H9 (cell line): ENCODE measurements around the gene TMUB2. TPM values are rescaled to one million over a fixed set of nuclear protein-coding genes. Genes with fewer than 3 reads are reported as not detected.

Experiments used
- DNase-seq: peaks from one replicate; pipeline ENCODE4 v3.0.0-alpha.2; 2017
- H2AFZ ChIP-seq: one replicate; pipeline ENCODE4 v1.6.1; 2013; ENCODE audit warnings: mild to moderate bottlenecking, low read length, control low read depth, moderate library complexity
- H2AK5ac ChIP-seq: 2 replicates; pipeline ENCODE4 v1.6.1; 2013; ENCODE audit warnings: low read length, control low read depth, mixed read lengths; ENCODE audit not compliant: insufficient read length
- H2BK120ac ChIP-seq: one replicate; pipeline ENCODE4 v1.6.1; 2013; ENCODE audit warnings: low read depth, mild to moderate bottlenecking, low read length, control low read depth, inconsistent platforms; ENCODE audit not compliant: poor library complexity, severe bottlenecking
- H2BK12ac ChIP-seq: 2 replicates; pipeline ENCODE4 v1.6.1; 2013; ENCODE audit warnings: low read length, control low read depth, mixed read lengths, low read depth; ENCODE audit not compliant: insufficient read length
- H2BK15ac ChIP-seq: 2 replicates; pipeline ENCODE4 v1.6.1; 2013; ENCODE audit warnings: low read depth, low read length, control low read depth
- H2BK20ac ChIP-seq: one replicate; pipeline ENCODE4 v1.6.1; 2013; ENCODE audit warnings: low read depth, mild to moderate bottlenecking, low read length, control low read depth, inconsistent platforms; ENCODE audit not compliant: poor library complexity, severe bottlenecking
- H2BK5ac ChIP-seq: 2 replicates; pipeline ENCODE4 v1.6.1; 2013; ENCODE audit warnings: low read length, control low read depth, mixed read lengths; ENCODE audit not compliant: insufficient read length
- H3K14ac ChIP-seq: 2 replicates; pipeline ENCODE4 v1.6.1; 2013; ENCODE audit warnings: low read length, control low read depth; ENCODE audit not compliant: insufficient read depth
- H3K18ac ChIP-seq: 2 replicates; pipeline ENCODE4 v1.6.1; 2013; ENCODE audit warnings: low read depth, mild to moderate bottlenecking, mixed read lengths, low read length, control low read depth; ENCODE audit not compliant: insufficient read length
- H3K23ac ChIP-seq: 2 replicates; pipeline ENCODE4 v1.6.1; 2013; ENCODE audit warnings: low read length, control low read depth, mixed read lengths, low read depth; ENCODE audit not compliant: insufficient read length
- H3K23me2 ChIP-seq: 2 replicates; pipeline ENCODE4 v1.6.1; 2013; ENCODE audit warnings: low read depth, mild to moderate bottlenecking, mixed read lengths, low read length, control low read depth; ENCODE audit not compliant: insufficient read length, poor library complexity, severe bottlenecking
- H3K27ac ChIP-seq: 2 replicates; pipeline ENCODE4 v1.5.1; 2013; ENCODE audit warnings: low read length, control low read depth, mixed read lengths, low read depth; ENCODE audit not compliant: insufficient read length
- H3K27me3 ChIP-seq: 2 replicates; pipeline ENCODE4 v1.6.1; 2013; ENCODE audit warnings: low read length, control low read depth, inconsistent platforms; ENCODE audit not compliant: insufficient read depth
- H3K4ac ChIP-seq: 2 replicates; pipeline ENCODE4 v1.6.1; 2013; ENCODE audit warnings: low read depth, mild to moderate bottlenecking, control low read depth, inconsistent platforms, low read length, moderate library complexity
- H3K4me1 ChIP-seq: 2 replicates; pipeline ENCODE4 v1.6.1; 2013; ENCODE audit warnings: low read length, control low read depth, inconsistent platforms; ENCODE audit not compliant: insufficient read depth
- H3K4me2 ChIP-seq: 2 replicates; pipeline ENCODE4 v1.6.1; 2013; ENCODE audit warnings: low read length, control low read depth, mixed read lengths; ENCODE audit not compliant: insufficient read length, insufficient read depth
- H3K56ac ChIP-seq: 2 replicates; pipeline ENCODE4 v1.6.1; 2013; ENCODE audit warnings: low read depth, mild to moderate bottlenecking, mixed read lengths, low read length, control low read depth; ENCODE audit not compliant: insufficient read length
- H3K79me1 ChIP-seq: 2 replicates; pipeline ENCODE4 v1.6.1; 2013; ENCODE audit warnings: low read depth, mild to moderate bottlenecking, moderate library complexity, low read length, control low read depth, inconsistent platforms; ENCODE audit not compliant: insufficient read depth, poor library complexity, severe bottlenecking
- H3K79me2 ChIP-seq: 2 replicates; pipeline ENCODE4 v1.6.1; 2013; ENCODE audit warnings: low read length, control low read depth, inconsistent platforms; ENCODE audit not compliant: insufficient read depth
- H3K9ac ChIP-seq: 2 replicates; pipeline ENCODE4 v1.6.1; 2013; ENCODE audit warnings: low read length, control low read depth, mixed read lengths; ENCODE audit not compliant: insufficient read length; ENCODE audit errors: extremely low read depth
- H3K9me3 ChIP-seq: one replicate; pipeline ENCODE4 v1.6.1; 2013; ENCODE audit warnings: low read depth, low read length, inconsistent platforms; ENCODE audit not compliant: control insufficient read depth
- H3T11ph ChIP-seq: one replicate; pipeline ENCODE4 v1.6.1; 2013; ENCODE audit warnings: mild to moderate bottlenecking, low read length, control low read depth, inconsistent platforms
- H4K20me1 ChIP-seq: one replicate; pipeline ENCODE4 v1.6.1; 2013; ENCODE audit not compliant: control insufficient read depth, insufficient read length, insufficient read depth
- H4K5ac ChIP-seq: 2 replicates; pipeline ENCODE4 v1.6.1; 2013; ENCODE audit warnings: low read depth, mild to moderate bottlenecking, mixed read lengths, low read length, control low read depth; ENCODE audit not compliant: insufficient read length
- H4K8ac ChIP-seq: replicated peaks from 2 replicates; pipeline ENCODE4 v1.6.1; 2013; ENCODE audit warnings: low read length, control low read depth, mixed read lengths, low read depth; ENCODE audit not compliant: insufficient read length
- H4K91ac ChIP-seq: 2 replicates; pipeline ENCODE4 v1.6.1; 2013; ENCODE audit warnings: low read depth, mild to moderate bottlenecking, moderate library complexity, mixed read lengths, low read length, control low read depth; ENCODE audit not compliant: insufficient read length
- H3K27ac Mint-ChIP-seq, 3 experiments: 2 replicates in 2 of 3; 3 replicates in 1 of 3; pipeline ENCODE4 v1.8.0; 2020 to 2021; ENCODE audit warnings: mixed read lengths in 3 of 3, mild to moderate bottlenecking in 1 of 3, moderate library complexity in 1 of 3
- H3K27me3 Mint-ChIP-seq: 2 replicates; pipeline ENCODE4 v1.8.0; 2021; ENCODE audit warnings: low read depth, mild to moderate bottlenecking, moderate library complexity, mixed read lengths
- H3K36me3 Mint-ChIP-seq, 3 experiments: 2 replicates in 2 of 3; 3 replicates in 1 of 3; pipeline ENCODE4 v1.8.0; 2020 to 2021; ENCODE audit warnings: low read depth in 3 of 3, mixed read lengths in 3 of 3; ENCODE audit not compliant: insufficient read depth in 1 of 3
- H3K4me1 Mint-ChIP-seq, 2 experiments: 2 replicates each; pipeline ENCODE4 v1.8.0; 2020; ENCODE audit warnings: mixed read lengths in 2 of 2
- H3K4me3 Mint-ChIP-seq, 2 experiments: 2 replicates in 1 of 2; 3 replicates in 1 of 2; pipeline ENCODE4 v1.8.0; 2020 to 2021; ENCODE audit warnings: mild to moderate bottlenecking in 2 of 2, mixed read lengths in 2 of 2, moderate library complexity in 1 of 2
- H3K9me3 Mint-ChIP-seq, 2 experiments: 2 replicates in 1 of 2; 3 replicates in 1 of 2; pipeline ENCODE4 v1.8.0; 2020; ENCODE audit warnings: mild to moderate bottlenecking in 2 of 2, mixed read lengths in 2 of 2, moderate library complexity in 1 of 2
- CTCF ChIP-seq: fragments of 200-600 bp; sonication (generic); conservative IDR thresholded peaks from 3 replicates; pipeline ENCODE4 v1.8.0; 2021; ENCODE audit warnings: antibody characterized with exemption, mild to moderate bottlenecking
- WGBS: extraction: QIAGEN DNeasy Blood & Tissue Kit; methylation state at CpG from one replicate; pipeline ENCODE4 v1.1.7; 2013; ENCODE audit warnings: missing lambda C conversion rate, low lambda C conversion rate, mixed read lengths; ENCODE audit not compliant: insufficient read length; ENCODE audit errors: extremely low coverage; 5-methylcytosine and 5-hydroxymethylcytosine counted together
- total RNA-seq: library from RNA; stranded (reverse); gene quantifications from 2 replicates; pipeline ENCODE4 v1.2.1, GENCODE V29; 2021

TMUB2 gene
- total RNA-seq, 1 experiment from 2014 or later: 22.9 TPM

- H3K9me3 Mint-ChIP-seq: no peaks in the 10 kb centered on the region
- no peak overlapping the region for H3K27ac Mint-ChIP-seq
- H4K5ac ChIP-seq: no peak overlapping the region
- no peak overlapping the region for H2BK120ac ChIP-seq
- no peak overlapping the region for H3K27ac ChIP-seq
- H2BK12ac ChIP-seq: no peak overlapping the region
- no peak overlapping the region for H3T11ph ChIP-seq
- no peak overlapping the region for H4K91ac ChIP-seq
- DNase-seq: no peak
- H2BK20ac ChIP-seq: no peak overlapping the region
- no peak overlapping the region for H4K8ac ChIP-seq
- no peak overlapping the region for H3K18ac ChIP-seq
- WGBS: no CpG with 5 or more reads among the region's 5 CpGs
- no peak overlapping the region for H2AFZ ChIP-seq
- no peaks in the 10 kb centered on the region for H3K23me2 ChIP-seq
- no peak overlapping the region for H3K4me2 ChIP-seq
- no peak overlapping the region for H3K23ac ChIP-seq
- no peak for TF ChIP-seq CTCF
- H3K79me2 ChIP-seq: no peaks in the 10 kb centered on the region
- H2BK5ac ChIP-seq: no peak overlapping the region
- no peaks in the 10 kb centered on the region for H3K27me3 Mint-ChIP-seq
- no peak overlapping the region for H2AK5ac ChIP-seq
- H3K4me3 Mint-ChIP-seq: no peak overlapping the region
- H3K27me3 ChIP-seq: no peaks in the 10 kb centered on the region
- no peak overlapping the region for H3K56ac ChIP-seq
- no peaks in the 10 kb centered on the region for H3K9me3 ChIP-seq
- H2BK15ac ChIP-seq: no peak overlapping the region
- peaks cover 23 to 62% (median 46%) of the 10 kb centered on the region in 3 experiments for H3K36me3 Mint-ChIP-seq
- peaks cover 16 to 39% of the 10 kb centered on the region in 2 experiments for H3K4me1 Mint-ChIP-seq
- H3K4ac ChIP-seq: no peak overlapping the region
- no peaks in the 10 kb centered on the region for H3K4me1 ChIP-seq
- H3K9ac ChIP-seq: no peak overlapping the region
- no peak overlapping the region for H3K14ac ChIP-seq
- no peaks in the 10 kb centered on the region for H3K79me1 ChIP-seq
- H4K20me1 ChIP-seq: no peaks in the 10 kb centered on the region
These were observed 21.0 kb downstream of the TMUB2 start for GRCh38 chr17:44207743-44208142.
